LoVo (cell line): ENCODE measurements around the gene CYP17A1.
A peak's percentile ranks its signal among the peaks of the same experiment; 100 is the strongest.
"Not testable (repeated sequence)": the region's sequence is repeated elsewhere in the genome, so short reads cannot be mapped to it uniquely, and the experiment has no call there.

ENCODE experiments used
- DNase-seq: peaks from one replicate; pipeline ENCODE4 v3.0.0-alpha.2; 2016; ENCODE audit warnings: low spot score

CYP17A1 gene

DNA sequence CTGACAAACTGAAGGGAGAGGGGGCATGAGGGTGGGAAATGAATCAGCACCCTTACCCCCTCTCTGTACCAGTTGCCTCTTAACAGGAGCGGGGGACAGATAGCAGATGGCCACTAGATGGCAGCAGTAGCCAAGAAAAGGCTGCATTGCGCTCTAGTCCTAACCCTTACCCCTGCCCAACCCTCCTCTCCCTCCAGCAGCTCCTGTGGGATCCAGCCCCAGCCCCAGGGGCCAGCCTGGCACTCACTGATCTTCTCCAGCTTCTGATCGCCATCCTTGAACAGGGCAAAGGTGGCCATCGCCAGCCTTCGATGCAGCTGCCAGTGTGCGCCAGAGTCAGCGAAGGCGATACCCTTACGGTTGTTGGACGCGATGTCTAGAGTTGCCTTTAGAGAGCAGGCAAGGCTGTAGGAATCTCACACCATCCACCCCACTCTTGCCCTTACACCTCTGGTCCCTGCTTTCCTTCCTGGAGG lies 2.2 kb downstream of the CYP17A1 start:
- peak; percentile 75 for DNase-seq

DNA sequence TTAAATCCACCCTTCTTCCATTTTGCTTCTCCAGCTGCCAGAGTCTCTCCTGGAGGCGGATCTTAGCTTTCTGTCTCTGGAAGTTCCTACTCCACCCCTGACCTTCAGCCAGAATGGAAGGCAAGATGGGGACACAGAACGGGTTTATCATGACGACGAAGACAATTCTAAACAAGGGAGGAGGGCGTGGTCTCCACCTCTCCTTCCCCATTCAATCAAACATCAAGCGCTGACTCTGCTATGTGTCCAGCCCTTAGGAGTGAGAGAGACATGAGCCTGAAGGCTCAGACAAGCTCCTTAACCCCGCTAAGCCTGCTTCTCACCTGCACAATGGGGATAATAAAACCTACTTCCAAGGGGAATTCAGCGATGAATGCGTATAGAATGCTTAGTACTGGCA lies 3.1 kb downstream of the CYP17A1 start:
- no peak for DNase-seq

DNA sequence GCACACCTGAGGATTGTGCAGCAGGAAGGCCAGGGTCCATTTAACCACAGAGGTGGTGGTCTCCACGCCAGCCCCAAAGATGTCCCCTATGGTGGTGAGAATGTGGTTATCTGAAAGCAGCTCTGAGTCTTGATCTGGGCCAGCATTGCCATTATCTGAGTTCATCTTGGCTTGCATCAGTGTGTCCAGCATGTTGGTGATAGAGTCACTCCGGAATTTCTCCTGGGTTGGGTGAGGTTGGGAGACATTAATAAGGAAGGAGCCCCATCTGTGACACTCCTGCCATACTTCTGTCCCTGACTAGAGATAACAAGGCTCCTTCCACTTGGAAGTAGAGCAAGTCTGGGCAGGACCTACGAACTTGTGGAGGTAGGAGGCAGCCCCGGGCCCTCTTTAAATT lies 4.2 kb downstream of the CYP17A1 start:
- no peak for DNase-seq

DNA sequence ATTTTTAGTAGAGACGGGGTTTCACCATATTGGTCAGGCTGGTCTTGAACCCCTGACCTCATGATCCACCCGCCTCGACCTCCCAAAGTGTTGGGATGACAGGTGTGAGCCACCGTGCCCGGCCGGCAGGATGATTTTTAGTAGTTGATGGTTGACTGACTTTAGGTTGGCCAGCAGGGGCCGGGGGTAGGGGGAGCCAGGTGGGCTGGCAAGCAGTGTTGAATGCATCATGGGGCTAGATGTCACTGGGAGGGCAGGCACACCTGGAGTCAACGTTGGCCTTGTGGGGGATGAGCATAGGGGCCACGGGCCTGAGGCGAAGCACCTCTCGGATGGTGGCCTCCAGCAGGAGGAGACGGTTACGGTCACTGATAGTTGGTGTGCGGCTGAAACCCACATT lies 5.0 kb downstream of the CYP17A1 start:
- DNase-seq, result no peak

DNA sequence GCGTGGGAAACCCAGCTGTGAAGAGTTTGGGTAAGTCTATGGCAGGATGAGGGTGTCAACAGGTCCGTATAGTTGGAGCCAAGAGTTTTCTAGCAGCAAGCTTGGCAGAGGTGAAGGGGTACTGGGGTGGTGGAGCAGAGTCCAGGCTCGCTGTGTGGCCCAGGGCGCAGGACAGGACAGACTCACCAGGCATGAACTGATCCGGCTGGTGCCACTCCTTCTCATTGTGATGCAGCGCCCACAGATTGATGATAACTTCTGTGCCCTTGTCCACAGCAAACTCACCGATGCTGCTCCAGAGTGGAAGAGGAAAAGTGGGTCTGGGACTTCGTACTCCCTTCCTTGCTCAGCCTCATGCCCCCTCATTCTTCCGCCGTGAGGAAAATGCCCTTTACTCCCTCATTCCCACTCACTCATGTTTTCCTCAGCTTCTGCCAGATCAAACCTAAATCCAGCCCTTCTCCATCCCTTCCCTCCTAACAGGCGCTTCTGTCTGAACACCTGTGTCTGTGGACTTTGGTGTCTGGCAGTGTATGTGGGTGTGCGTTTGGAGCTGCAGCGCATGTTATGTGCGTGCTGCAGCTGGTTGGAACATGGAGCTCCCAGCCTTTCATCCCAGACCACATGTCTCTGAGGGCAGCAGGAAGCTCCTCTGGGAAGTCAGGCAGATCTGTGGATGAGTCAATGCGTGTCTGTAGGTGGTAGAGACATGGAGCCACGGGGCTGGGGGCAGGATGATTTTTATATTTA lies 5.7 kb downstream of the CYP17A1 start:
- DNase-seq, result no peak

DNA sequence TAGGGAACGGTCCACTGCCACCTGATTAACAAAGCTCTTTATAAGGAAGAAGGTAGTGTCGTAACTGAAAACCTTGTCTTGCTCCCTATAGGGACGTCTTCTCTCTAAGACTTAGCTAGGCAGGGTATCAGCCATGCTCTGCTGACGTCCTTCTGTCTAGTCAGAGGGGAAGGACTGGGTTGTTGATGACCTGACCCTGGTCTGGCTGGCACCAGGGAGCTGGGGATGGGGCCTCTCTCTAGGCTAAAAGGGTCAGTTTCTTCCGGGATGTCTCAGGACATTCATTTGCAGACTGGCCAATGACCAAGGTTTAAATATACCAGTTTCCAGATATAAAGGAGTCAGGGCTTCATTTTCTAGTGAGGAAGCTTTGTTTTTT lies 9.6 kb downstream of the CYP17A1 start:
- no peak for DNase-seq

DNA sequence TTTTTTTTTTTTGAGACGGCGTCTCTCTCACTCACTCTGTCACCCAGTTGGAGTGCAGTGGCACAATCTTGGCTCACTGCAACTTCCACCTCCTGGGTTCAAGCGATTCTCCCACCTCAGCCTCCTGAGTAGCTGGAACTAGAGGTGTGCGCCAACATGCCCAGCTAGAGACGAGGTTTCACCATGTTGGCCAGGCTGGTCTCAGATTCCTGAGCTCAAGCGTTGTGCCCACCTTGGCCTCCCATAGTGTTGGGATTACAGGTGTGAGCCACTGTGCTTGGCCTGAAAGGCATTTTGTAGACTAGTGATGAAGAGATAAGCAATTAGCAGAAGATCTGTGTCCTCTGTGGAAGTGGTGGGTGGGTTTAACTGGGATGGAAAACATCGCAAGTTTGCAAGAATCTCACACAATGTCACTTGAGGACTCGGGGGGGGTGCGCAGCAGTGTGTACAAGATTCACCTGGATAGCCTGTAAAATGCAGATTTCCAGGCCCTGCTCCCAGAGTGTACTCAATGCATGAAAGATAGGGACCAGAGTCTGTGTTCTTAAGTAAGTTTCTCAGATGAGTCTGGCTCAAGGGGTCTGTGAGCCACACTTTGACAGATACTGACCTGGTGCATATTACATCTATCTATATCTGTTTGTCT lies 10.9 kb downstream of the CYP17A1 start:
- DNase-seq, result no peak

DNA sequence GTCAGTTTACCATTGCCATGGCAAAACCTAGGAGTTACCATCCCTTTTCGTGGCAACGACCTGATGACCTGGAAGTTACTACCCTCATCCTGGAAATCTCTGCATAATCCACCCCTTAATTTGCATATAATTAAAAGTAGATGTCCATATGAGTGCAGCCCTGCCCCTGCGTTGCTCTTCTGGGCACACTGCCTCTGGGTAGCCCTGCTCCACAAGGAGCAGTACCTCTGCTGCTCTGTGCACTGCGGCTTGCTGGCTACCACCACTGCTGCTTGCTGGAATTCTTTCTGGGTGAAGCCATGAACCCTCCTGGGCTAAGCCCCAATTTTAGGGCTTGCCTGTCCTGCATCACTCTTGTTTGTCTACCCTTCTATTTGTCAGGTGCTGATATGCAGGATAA lies 12.5 kb downstream of the CYP17A1 start:
- DNase-seq, result no peak

DNA sequence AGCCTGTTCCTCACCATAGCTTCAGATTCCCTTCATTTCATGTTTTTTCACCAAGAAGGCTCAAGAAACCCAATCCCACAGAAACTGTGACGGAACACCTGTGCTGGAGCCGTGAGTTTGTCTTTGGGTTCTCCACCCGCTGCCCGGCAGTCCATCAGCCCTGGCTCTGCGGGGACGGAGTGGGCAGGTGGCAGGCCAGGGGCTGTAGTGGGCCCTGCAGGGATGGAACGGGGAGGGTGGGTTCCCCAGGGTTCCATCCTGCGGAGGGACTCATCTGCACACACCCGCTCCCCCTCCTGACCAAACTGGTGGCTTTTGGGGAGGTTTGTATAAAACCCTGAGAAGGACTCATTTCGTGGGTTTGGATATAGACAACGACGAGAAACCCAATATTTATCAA lies 15.0 kb downstream of the CYP17A1 start:
- no peak for DNase-seq

DNA sequence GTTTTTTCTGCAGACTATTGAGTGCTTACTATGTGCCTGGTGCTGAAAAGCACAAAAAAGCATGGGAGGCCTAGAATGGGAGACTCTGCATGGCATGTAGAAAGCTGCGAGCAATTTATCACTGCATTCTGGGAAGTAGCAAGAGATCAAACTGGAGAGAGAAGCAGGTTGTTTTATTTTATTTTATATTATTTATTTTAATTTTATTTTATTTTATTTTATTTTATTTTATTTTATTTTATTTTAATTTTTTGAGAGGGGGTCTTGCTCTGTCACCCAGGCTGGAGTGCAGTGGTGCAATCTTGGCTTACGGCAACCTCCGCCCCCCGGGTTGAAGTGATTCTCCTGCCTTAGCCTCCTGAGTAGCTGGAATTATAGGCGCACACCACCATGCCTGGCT lies 17.2 kb downstream of the CYP17A1 start:
- not testable (repeated sequence) for DNase-seq

DNA sequence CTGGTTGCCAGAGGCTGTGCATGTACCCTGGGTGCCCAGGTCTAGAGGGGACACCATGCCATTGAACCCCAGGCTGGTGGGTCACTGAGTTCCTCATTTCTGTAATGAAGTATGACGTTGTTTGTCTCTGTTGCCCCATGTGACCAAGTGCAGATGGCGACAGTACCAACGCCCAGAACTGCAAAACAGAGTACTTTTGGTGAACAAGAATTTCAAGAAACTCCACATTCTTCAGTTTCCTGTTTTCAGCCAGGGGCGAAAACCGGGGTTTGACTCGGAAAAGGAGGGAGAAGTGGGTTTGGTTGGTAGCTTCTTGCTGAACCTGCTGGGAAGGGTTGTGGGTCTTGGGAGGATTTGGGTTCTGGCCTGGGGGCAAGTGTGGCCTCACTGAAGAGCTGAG lies 18.2 kb downstream of the CYP17A1 start:
- no peak for DNase-seq

DNA sequence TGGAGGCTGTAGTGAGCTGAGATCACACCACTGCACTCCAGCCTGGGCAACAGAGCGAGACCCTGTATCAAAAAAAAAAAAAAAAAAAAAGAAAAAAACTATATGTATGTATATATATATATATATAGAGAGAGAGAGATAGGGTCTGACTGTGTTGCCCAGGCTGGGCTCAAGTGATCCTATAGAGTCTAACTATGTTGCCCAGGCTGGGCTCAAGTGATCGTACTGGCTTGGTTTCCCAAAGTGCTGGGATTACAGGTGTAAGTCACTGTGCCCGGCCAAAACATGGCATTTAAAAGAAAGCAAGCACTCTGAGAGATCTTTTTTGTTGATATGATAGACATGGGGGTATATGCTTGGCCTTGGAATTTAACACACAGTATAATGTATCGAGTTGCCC lies 20.0 kb downstream of the CYP17A1 start:
- DNase-seq, result no peak

DNA sequence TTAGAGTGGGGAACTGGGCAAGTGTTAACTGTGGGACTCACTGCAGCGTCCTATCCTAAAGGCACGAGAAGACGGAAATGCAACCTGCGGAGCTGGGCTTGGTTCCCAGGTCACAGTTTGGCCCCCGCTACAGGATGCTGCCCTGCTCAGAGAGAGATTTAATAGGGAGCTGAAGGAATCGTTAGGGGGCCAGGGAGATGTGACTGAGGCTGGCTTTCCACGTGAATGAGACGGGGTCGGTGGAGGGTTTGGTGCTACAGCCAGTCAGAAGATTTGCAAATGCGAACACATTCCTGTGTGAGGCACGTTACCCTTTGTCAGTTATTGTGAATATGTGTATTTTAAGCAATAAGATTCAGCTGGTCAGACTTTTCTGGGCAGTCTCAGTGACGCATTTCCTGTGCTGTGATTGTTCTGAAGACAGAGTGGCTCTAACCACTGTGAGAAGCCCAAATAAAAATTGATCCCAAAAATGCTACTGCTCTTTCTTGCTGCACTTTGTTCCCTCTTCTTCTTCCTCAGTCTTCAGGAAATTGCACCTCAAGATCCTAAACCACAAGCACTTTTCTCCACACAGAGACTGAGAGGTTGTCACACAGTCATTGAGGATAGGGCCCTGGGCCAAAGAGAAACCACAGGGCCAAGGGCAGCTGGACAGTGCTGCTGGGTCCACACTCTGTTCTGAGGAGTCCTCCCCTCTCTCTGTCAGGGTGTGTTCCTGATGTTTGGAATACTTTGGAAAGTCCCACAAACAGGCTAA lies 21.2 kb downstream of the CYP17A1 start:
- no peak for DNase-seq

DNA sequence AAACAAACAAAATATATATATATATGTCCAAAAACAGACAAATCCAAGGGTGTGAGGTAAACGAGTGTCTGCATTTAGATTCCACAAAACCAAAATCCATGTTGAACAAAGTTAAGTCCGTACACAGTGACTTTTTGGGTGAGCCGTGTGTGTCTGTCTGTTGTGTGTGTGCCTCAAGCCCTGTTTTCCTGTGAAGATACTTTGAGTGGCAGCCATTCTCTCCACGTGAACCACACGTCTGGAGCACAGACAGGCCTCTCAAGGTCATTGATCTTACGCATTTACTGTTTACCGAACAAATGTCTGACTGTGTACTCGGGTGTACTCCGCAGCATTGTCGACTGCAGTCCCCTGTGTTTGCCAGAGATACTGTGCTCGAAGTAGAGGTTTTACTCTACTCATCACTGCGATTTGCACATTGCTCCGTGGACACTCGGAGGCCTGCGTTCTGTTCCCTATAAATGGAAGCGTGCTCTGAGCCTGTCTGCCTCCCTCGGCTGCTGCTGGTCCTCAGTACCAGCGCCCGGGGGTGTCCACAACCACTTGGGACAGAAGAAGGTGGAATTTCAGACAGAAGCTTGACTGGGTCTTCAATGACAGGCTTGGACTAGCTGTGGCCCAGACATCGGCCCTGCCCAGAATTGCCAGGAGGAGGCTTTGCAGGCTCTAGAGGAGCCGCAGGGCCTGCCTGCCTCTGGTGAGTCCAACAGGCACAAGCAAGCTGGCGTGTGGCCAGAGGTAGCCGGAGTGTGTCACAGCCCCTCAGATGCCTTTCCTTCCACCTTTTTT lies 22.1 kb downstream of the CYP17A1 start:
- DNase-seq, result no peak

DNA sequence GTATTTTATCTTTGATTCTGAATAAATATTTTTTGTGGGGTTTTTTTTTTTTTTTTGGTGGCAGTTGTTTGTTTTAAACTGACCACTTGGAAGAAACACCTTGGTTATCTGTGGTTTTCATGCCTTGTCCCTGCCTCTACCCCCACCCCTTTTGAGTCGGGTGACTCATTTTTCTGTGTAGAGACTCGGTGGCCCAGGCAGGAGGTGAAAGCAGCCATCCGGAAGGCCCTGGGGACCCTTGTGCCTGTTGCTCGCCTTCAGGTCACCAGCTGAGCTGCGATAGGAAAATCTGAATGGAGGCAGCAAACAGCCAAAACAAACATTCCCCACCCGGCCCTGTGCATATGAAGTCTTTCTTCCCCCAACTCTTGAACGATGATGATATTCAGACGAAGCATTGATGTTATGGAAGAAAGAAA lies 22.8 kb downstream of the CYP17A1 start:
- DNase-seq, result no peak

DNA sequence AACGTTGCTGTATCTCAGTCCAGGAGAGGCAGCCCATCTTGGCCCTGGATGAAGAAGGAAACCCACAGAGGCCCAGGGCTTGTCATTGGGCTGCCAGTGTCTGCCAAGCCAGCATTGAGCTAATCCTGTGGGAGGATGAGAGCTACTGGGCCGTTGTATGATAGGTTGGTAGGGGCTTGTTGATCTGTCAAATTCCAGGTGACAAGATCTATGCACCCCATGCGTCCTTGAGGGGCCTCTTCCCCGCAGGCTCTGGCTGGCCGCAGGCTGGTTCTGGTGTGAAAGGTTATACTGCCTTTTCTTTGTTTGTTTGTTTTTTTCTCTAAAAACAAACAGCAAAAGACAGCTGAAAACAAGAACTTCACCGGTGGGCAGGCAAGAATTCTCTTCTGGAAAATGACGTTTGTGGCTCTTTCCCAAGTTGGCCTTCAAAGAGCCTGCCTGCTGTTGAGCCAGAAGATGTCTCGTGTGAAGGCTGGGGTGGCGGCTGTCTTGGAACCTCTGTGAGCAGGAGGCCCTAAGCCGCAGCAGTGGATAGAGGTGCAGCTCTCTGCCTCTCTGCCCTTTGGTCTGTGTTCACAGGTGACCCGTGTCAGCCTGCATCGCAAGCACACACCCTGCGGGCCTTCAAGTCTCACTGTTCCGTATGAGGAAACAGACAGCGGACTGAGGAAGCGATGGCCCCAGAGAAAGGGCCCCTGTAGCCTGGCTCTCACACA lies 23.3 kb downstream of the CYP17A1 start:
- no peak for DNase-seq

DNA sequence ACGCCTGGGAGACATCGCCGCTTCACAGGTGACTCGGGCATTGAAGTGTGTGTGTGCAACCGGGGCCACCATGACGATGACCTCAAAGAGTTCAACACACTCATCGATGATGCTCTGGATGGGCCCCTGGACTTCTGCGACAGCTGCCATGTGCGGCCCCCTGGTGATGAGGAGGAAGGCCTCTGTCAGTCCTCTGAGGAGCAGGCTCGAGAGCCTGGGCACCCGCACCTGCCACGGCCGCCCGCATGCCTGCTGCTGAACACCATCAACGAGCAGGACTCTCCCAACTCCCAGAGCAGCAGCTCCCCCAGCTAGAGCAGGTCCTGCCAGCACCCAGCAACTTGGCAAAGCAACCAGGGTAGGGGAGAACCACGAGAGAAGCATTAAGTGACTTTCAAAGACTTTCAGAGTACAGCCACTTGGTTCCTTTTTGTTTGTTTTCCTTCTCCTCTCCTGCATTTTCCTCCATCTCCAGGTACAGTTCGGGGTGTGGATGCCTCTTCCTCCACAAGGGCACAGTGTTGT lies 24.1 kb downstream of the CYP17A1 start:
- DNase-seq, result no peak

DNA sequence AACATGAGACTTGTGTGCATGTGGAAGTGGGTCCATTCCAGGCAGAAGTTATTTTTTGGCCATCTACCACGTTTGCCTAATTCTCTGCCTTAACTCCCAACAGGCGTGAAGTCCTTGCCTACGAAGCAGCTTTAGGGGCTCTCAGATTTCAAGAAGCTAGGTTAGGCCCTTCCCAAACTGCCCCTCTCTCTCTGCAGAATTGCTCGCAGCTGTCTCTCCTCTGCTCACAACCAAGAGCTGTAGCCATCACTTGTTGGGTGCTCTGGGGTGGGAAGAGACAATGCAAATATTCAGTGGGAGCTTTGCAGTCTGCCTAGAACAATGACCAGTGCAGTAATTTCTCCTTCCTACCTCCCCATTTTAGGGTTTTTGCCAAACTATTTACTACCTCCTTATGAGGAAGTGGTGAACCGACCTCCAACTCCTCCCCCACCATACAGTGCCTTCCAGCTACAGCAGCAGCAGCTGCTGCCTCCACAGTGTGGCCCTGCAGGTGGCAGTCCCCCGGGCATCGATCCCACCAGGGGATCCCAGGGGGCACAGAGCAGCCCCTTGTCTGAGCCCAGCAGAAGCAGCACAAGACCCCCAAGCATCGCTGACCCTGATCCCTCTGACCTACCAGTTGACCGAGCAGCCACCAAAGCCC lies 24.9 kb downstream of the CYP17A1 start:
- DNase-seq, result no peak

DNA sequence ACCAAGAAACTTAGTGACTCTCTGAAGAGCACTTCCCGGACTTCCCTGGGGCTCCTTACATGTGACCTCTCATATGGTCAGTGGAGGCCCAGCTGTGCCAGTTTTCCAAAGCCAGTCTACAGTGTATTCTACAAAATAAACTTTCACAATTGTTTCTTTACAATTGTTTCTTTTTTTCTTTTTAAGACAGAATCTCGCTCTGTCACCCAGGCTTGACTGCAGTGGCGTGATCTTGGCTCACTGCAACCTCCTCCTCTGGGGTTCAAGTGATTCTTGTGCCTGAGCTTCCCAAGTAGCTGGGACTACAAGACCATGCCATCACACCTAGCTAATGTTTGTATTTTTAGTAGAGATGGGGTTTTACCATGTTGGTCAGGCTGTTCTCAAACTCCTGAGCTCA lies 25.9 kb downstream of the CYP17A1 start:
- no peak for DNase-seq

DNA sequence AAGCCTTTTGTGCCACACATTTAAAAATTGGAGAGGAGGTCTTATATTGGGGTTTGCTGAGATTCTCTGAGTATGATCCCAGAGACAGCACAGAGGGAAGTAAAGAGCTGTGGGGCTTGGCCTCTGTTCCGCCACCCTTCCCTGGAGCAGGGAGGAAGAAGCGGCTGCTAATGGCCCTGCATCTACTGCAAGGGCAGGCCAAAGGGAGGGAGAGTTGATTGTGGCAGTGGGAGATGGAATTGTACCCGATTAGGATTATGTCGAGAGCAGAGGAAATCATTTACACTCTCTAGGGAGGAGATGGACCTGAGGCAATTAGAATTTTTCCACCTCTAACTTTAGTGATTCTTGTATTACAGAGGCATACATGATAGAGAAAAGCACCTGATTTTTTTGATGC lies 28.8 kb downstream of the CYP17A1 start:
- no peak for DNase-seq
